KOPT-K1 (cell line): ENCODE measurements around the gene DTWD1.
"Not testable (repeated sequence)": the region's sequence is repeated elsewhere in the genome, so short reads cannot be mapped to it uniquely, and the experiment has no call there.

ENCODE experiments used
- H3K27ac ChIP-seq: fragments of 200-600 bp; sonication (generic); 2 replicates; pipeline ENCODE4 v1.5.1; 2016; ENCODE audit warnings: antibody characterized with exemption, mild to moderate bottlenecking, low read depth, low read length; ENCODE audit not compliant: poor library complexity, severe bottlenecking
- H3K36me3 ChIP-seq: fragments of 200-600 bp; sonication (generic); 2 replicates; pipeline ENCODE4 v1.5.1; 2017; ENCODE audit warnings: antibody characterized with exemption, mild to moderate bottlenecking, low read length, moderate library complexity; ENCODE audit not compliant: insufficient read depth
- H3K9me3 ChIP-seq: fragments of 200-600 bp; sonication (generic); 2 replicates; pipeline ENCODE4 v1.5.1; 2017; ENCODE audit warnings: antibody characterized with exemption, low read length, mild to moderate bottlenecking; ENCODE audit not compliant: insufficient read depth, poor library complexity, severe bottlenecking

DTWD1 gene

GRCh38 chr15:49625460-49626036 lies 4.7 kb downstream of the DTWD1 start:
- H3K36me3 ChIP-seq, result peaks cover 19% of the 10 kb centered on the region
- H3K9me3 ChIP-seq, result peaks cover 10% of the 10 kb centered on the region
- H3K27ac ChIP-seq, result no peak overlapping the region

DNA sequence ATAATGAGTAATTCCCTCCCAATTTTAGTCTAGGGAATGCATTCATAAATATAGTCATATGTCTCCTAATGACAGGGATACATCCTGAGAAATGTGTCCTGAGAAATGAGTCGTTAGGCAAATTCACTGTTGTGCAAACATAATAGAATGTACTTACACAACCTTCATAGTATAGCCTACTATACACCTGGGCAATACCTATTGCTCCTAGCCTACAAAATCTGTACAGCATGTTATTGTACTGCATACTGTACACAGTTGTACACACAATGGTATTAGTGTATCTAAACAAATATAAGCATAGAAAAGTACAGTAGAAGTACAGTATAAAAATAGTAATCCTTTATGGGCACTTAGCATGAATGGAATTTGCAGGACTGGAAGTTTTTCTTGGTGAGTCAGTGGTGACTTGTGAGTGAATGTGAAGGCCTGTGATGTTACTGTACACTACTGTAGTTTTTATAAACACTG lies 6.6 kb downstream of the DTWD1 start:
- peaks cover 19% of the 10 kb centered on the region for H3K36me3 ChIP-seq
- peaks cover 10% of the 10 kb centered on the region for H3K9me3 ChIP-seq
- no peak overlapping the region for H3K27ac ChIP-seq

DNA sequence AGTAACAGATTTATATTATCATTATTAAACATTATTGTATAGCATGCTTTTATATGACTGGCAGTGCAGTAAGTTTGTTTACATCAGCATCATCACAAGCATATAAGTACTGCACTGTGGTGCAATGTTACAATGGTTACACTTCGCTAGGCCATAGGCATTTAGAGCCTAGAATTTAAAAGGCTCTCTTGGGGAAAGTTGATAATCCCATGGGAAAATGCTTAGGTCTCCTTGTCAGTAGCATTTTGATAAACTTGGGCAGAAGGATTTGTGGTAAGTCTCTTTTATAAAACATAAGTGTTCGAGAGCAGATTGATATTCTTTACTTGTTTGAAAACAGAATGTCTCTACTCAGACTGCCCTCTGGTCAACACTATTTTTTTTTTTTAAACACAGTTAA lies 7.5 kb downstream of the DTWD1 start:
- Histone ChIP-seq H3K27ac (no peak overlapping the region), H3K36me3 (peaks cover 19% of the 10 kb centered on the region), H3K9me3 (peaks cover 10% of the 10 kb centered on the region)

DNA sequence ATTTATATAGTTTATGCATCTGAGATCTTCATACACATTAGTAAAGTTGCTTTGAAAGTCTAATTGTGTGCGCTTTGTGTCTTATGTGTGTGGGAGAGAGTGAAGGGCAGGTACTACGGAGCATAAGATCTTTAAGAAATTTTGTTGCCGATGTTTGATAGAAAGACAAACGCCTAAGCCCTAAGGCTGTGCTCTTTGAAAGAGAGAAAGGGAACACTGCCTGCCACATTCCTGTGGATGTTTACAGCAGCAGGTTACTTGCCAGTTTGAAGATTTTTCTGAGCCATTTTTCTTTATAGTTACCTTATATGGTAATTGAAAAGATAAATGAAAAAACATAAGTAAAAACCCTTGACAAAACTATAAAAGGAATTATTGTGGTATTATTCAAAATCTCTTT lies 17.0 kb downstream of the DTWD1 start:
- H3K27ac ChIP-seq, result no peak overlapping the region
- H3K36me3 ChIP-seq, result peaks cover 12% of the 10 kb centered on the region
- H3K9me3 ChIP-seq, result no peaks in the 10 kb centered on the region

- H3K36me3 ChIP-seq, result peaks cover 13% of the 10 kb centered on the region
- H3K27ac ChIP-seq, result no peak overlapping the region
- no peaks in the 10 kb centered on the region for H3K9me3 ChIP-seq
Measured at GRCh38 chr15:49644364-49644794, 23.5 kb downstream of the DTWD1 start.

- H3K27ac ChIP-seq, result no peak overlapping the region
Measured at GRCh38 chr15:49645277-49645676, 24.4 kb downstream of the DTWD1 start.

GRCh38 chr15:49645941-49646340 lies 25.1 kb downstream of the DTWD1 start:
- no peaks in the 10 kb centered on the region for H3K9me3 ChIP-seq
- no peak overlapping the region for H3K27ac ChIP-seq
- H3K36me3 ChIP-seq, result peaks cover 13% of the 10 kb centered on the region

More at GRCh38 chr15:49645277-49645676, 24.4 kb downstream of the DTWD1 start:
- no peaks in the 10 kb centered on the region for H3K9me3 ChIP-seq
- H3K36me3 ChIP-seq, result peaks cover 13% of the 10 kb centered on the region

DNA sequence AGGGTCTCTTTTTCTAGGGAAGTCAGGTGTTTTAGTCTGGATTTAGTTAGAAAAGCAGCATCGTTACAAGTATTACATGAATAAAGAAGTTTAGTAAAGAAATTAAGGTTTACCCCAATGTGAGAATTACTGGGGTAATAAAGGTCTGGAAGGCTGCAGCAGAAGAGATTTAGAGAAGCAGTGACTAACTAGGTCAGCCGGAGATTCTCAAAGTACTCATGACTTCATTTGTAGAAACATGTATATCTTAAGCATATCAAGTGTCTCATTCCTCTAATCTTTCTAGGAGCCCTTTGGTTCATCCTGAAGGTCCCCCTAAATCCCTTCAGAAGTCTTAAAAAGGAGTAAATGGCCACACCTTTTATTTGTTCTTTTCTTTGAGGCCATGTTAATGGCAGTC lies 26.0 kb downstream of the DTWD1 start:
- Histone ChIP-seq H3K9me3 (no peaks in the 10 kb centered on the region), H3K27ac (no peak overlapping the region), H3K36me3 (peaks cover 13% of the 10 kb centered on the region)

- Histone ChIP-seq H3K9me3 (peaks cover 15% of the 10 kb centered on the region), H3K27ac (no peak overlapping the region), H3K36me3 (no peaks in the 10 kb centered on the region)
Measured at GRCh38 chr15:49649987-49650386, 29.1 kb downstream of the DTWD1 start.

- peaks cover 15% of the 10 kb centered on the region for H3K9me3 ChIP-seq
- H3K36me3 ChIP-seq, result no peaks in the 10 kb centered on the region
- H3K27ac ChIP-seq, result no peak overlapping the region
Measured at GRCh38 chr15:49650676-49651075, 29.8 kb downstream of the DTWD1 start.

- Histone ChIP-seq H3K9me3 (peaks cover 15% of the 10 kb centered on the region), H3K27ac (no peak overlapping the region), H3K36me3 (no peaks in the 10 kb centered on the region)
Measured at GRCh38 chr15:49652922-49653321, 32.1 kb downstream of the DTWD1 start.

- peaks cover 15% of the 10 kb centered on the region for H3K9me3 ChIP-seq
Measured at GRCh38 chr15:49656734-49657133, 35.9 kb downstream of the DTWD1 start.

GRCh38 chr15:49664716-49665115 lies 43.9 kb downstream of the DTWD1 start:
- Histone ChIP-seq H3K9me3 (no peaks in the 10 kb centered on the region), H3K36me3 (no peaks in the 10 kb centered on the region), H3K27ac (no peak overlapping the region)

More at GRCh38 chr15:49656734-49657133, 35.9 kb downstream of the DTWD1 start:
- Histone ChIP-seq H3K27ac (no peak overlapping the region), H3K36me3 (no peaks in the 10 kb centered on the region)

DNA sequence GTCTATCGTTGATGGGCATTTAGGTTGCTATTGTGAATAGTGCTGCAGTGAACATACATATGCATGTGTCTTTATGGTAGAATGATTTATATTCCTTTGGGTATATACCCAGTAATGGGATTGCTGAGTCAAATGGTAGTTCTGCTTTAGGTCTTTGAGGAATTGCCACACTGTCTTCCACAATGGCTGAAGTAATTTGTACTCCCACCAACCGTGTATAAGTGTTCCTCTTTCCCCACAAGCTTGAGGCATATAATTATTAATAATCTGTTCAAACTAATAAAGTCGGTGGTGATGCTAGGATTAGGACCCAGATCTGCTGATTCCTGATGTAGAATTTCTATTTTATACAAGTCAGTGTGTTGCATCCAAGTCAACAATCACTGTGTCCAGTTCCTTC lies 45.6 kb downstream of the DTWD1 start:
- H3K36me3 ChIP-seq, H3K27ac ChIP-seq, H3K9me3 ChIP-seq: not testable (repeated sequence)

DNA sequence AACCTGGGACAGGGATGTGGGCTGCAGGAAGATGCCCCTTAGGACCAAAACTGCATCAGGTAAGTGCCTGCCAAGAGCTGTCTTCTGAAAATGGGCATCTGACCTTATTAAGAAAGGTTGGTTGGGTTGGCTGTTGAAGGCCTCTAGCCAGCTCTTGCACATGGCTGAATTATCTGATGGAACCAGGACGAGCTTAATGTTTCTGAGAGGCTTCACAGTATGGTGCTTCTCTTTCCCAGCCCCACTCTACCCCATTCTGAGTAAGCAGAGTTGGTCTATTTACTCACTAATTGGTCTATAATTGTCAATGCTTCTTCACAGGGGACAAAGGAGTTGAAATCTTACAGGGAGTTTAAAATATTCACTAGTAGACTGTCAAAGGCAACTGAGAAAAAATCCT lies 48.4 kb downstream of the DTWD1 start:
- no peak overlapping the region for H3K27ac ChIP-seq
- H3K9me3 ChIP-seq, result no peaks in the 10 kb centered on the region
- H3K36me3 ChIP-seq, result no peaks in the 10 kb centered on the region

DNA sequence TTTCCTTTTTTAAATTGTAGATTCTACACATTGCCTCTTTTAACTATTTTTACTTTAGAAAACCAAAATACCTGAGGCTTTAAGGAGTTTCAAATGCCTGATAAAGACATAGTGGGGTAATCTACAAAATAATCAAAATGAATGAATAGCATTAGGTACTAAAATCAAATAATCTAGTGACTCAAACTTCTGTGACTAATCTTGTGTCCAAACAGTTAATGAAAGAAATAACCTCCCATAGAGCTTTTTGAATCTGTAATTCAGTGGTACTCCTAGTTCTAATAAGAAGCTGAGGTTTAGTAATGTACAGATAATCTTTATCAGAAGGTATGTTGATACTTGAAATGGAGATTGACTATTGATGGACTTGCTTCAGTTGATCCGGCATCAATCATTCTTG lies 53.0 kb downstream of the DTWD1 start:
- Histone ChIP-seq H3K9me3 (no peaks in the 10 kb centered on the region), H3K27ac (no peak overlapping the region), H3K36me3 (no peaks in the 10 kb centered on the region)
